ENCODE data around the gene CD244.
"Not testable (repeated sequence)": the region's sequence is repeated elsewhere in the genome, so short reads cannot be mapped to it uniquely, and the experiment has no call there.

GRCh38 chr1:160881264-160881663 is 18.6 kb upstream of the CD244 start:
- TF ChIP-seq CTCF (conservative IDR thresholded peaks at IDR 0.05; ENCODE audit: low read length); EZH2phosphoT487 (IDR thresholded peaks at IDR 0.05; ENCODE audit: borderline replicate concordance, low read depth, low read length): not testable (repeated sequence)
